Activated CD4-positive, alpha-beta T cell treated with anti-CD3 and anti-CD28 coated beads, Interleukin-2, Interleukin-4, amounts not matched to agents 100 ng/mL and 50 ng/mL, durations not matched to agents 16 hours and 8 hours (primary cell): ENCODE results near the gene EML1.
A peak's percentile ranks its signal among the peaks of the same experiment; 100 is the strongest.

Experiments used
- DNase-seq: peaks from one replicate; pipeline ENCODE4 v3.0.0-alpha.2; 2020; ENCODE audit warnings: low spot score

Gene EML1, protein sequence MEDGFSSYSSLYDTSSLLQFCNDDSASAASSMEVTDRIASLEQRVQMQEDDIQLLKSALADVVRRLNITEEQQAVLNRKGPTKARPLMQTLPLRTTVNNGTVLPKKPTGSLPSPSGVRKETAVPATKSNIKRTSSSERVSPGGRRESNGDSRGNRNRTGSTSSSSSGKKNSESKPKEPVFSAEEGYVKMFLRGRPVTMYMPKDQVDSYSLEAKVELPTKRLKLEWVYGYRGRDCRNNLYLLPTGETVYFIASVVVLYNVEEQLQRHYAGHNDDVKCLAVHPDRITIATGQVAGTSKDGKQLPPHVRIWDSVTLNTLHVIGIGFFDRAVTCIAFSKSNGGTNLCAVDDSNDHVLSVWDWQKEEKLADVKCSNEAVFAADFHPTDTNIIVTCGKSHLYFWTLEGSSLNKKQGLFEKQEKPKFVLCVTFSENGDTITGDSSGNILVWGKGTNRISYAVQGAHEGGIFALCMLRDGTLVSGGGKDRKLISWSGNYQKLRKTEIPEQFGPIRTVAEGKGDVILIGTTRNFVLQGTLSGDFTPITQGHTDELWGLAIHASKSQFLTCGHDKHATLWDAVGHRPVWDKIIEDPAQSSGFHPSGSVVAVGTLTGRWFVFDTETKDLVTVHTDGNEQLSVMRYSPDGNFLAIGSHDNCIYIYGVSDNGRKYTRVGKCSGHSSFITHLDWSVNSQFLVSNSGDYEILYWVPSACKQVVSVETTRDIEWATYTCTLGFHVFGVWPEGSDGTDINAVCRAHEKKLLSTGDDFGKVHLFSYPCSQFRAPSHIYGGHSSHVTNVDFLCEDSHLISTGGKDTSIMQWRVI

GRCh38 chr14:99793213-99794150 is at the start of gene EML1:
TSS of gene EML1 (plus strand) at chr14:99793413. CDS start at chr14:99793477, 64 bp downstream.
- peak; percentile 69 for DNase-seq

- no peak for DNase-seq
These were observed 48.9 kb upstream of the EML1 start for GRCh38 chr14:99744199-99744872.

DNA sequence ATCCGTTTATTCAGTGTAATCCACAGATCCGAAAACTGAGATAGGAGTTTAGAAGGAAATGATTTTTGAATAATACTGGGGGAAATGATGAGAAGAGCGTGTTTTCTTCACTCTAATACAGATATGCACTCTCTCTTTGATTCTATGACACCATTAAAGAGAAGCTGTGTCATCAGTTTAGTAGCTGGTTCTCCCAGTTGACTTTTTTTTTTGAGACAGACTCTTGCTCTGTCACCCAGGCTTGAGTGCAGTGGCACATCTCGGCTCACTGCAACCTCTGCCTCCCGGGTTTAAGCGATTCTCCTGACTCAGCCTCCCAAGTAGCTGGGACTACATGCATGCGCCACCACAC is 48.4 kb upstream of the EML1 start:
- no peak for DNase-seq

DNA sequence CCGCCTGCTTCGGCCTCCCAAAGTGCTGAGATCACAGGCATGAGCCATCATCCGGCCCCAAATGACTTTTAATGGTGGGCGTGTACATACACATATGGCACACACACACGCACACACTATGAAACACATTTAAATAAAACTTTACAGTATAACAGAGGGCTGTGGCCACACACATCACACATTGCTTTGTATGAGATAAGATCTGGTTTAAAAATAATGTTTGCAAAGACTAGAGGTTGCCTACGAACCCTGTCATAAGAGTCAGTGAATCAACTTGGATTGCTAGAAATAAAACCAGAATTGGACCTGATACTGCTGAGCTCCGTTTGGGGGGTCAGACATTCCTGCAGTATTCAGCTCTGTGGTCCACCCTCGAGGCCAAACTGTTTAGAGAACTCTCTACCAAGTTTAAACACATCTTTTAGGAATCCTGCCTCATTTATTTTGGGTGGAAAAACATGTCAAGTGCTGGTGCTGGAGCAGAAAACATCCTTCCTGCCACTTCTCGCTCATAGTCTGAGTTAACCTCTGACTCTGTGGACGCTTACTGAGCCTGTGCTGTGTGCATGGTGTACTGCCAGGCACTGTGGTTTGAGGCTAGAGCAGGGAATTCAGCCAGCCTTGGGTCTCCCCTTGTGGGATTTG is 47.8 kb upstream of the EML1 start:
- DNase-seq = no peak

GRCh38 chr14:99747167-99747566 is 46.0 kb upstream of the EML1 start:
- DNase-seq = no peak

- DNase-seq = no peak
These were observed 45.5 kb upstream of the EML1 start for GRCh38 chr14:99747582-99748330.

- no peak for DNase-seq
These were observed 44.7 kb upstream of the EML1 start for GRCh38 chr14:99748529-99748928.

- DNase-seq = no peak
These were observed 44.1 kb upstream of the EML1 start for GRCh38 chr14:99749142-99749541.

- no peak for DNase-seq
These were observed 43.2 kb upstream of the EML1 start for GRCh38 chr14:99749763-99750715.

- DNase-seq = no peak
These were observed 42.3 kb upstream of the EML1 start for GRCh38 chr14:99750746-99751450.

DNA sequence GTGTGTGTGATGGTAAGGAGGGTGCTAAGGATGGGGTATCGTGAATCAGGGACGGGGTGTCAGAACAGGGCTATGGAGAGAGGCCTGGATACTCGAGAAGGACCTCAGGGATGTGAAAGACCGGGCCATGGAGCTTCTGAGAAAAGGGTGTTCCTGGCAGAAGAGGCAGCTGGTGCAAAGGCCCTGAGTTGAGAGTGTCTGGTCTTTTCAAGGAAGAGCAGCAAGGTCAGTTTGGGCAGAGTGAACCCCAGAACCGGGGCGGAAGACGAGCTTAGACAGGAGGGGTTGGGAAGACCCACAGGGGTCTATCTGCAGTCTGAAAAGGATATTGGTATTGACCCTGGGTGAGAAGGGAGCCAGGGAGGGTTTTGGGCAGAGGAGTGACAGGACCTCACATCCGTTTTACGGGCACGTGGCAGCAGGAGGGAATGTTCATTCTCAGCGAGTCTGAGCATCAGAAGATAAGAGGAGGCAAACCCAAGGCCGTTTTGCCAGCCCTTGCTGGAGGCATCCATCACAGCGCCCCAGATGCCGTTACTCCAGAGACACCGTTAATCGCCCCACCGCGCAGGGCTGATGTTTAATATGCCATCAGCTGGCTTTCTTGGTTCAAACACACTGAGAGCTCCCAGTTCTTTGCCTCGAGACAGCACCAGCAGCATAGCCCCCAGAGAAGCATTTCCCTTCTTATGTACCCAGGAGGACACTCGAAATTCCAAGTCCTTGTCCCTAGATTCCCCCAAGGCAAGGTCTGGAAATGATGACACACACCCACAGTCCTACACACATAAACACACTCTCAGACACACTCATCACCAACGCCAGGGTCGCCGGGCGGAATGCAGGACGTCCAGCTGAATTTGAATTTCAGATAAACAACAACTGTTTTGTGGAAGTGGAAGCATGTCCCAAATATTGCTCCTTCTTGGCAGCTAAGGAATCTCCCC is 41.4 kb upstream of the EML1 start:
- DNase-seq = no peak

DNA sequence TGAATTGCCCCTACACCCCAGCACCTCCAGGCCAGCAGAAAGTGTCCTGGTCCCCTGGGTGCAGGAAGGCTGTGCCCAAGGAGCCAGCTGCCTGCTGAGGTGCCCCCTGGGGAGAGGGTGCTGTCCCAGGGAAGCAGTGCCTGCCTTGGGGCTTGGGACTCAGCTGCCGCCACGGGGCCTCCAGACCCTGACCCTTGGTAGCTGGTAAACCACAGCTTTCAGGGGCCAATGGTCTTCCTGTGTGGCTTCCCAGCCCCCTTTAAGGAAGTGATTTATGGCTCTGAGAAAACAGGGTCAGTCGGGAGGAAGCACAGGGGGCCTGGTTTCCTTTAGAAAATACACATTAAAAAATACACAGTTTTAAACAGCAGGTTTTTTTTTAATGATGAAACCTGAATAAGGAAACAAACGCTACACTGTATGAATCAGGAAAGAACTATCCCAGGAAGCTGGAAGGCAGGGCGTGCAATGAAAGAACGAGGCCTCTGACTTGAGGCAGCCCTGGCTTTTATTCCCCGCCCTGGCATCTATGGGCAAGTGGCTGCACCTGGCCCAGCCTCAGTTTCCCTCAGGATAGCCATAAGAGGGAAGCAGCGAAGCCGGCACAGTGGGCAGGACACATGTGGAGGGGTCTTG is 40.6 kb upstream of the EML1 start:
- no peak for DNase-seq

DNA sequence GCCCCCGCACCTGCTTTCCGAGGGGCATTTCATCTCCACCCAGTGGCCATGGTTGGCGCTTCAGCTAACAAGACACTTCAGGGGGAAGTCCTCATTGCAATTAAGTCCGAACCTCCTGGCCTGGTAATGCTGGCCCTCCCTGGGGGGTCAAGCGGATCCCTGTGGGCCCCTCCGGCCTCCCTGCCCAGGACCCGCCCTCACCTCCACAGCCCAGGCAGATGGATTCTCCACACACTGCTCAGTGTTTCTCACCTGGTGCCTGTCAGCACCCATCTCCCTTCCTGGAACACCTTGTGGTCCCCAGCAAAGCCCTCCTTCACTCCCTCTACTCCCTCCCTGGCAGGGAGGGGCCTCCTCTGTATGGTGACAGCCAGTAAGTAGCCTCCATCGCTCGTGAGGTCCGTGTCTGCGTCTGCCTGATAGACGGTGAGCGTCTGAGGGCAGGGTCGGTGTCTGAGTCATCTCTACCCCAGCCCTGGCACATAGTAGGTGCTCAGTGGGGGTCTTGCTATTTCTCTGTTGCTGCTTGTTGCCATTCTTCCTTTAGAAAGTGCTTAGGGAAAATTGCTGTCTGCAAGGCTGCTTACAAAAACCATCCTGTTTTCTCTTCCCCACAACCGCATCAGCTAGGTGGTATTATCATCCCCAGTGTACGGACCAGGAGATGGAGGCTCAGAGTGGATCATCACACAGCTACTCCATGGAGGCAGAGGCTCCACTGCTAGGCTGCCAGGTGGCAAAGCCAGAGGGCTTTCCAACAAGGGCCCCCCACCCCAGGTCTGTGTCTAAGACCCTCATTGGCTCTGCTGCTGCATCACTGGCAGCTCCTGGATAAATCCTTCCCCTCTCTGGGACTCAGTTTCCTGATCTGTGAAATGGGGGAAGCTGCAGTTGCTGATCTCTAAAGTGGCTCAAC is 39.7 kb upstream of the EML1 start:
- no peak for DNase-seq

DNA sequence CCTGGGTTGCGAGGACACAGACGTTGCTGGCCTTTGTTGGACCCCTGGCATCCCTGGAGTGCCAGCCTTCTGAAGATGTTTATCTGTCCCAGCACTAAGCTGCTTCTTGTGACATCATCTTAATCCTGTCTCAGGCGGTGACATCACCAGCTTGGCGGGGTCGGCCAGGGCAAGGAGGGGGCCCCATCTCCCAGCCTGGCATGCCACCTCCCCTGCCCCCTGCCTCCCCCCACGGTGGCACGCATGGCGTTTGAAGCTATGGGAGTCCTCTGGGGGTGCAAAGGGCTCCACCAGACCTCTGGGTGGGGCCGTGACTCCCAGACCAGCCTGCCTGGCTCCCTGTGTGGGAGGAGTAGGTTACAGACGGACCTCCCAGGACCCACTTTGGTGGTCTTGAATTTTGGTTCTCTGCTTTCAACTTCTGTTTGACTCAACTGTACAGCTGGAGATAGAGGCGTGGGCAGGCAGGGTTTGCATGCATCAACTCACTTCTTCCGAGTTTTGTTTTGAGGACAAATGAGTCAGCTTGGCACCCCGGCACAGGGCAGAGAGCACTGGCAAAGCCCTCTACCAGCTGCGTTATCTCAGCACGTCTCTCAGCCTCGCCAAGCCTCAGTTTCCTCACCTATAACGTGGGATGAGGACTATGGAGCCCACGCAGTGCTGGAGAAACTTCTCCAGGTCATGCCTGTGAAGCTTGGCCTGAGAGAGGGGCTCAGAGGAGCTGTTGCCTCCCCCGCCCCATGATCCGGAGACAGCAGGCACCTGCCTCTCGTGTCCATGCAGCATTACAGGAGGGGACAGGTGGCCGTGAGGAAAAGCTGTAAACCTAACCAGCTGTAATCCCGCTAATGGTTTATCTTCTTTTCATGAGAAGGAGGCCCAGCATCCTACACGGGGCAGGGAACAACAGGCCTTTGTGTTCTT is 38.8 kb upstream of the EML1 start:
- DNase-seq = peak; percentile 55

- DNase-seq = no peak
These were observed 38.2 kb upstream of the EML1 start for GRCh38 chr14:99755068-99755405.
